ENCODE results near the gene UTS2. TPM values are rescaled to one million over a fixed set of nuclear protein-coding genes. Genes with fewer than 3 reads are reported as not detected.

The UTS2 gene
- total RNA-seq, 1 donor from 2014 or later: not detected

DNA sequence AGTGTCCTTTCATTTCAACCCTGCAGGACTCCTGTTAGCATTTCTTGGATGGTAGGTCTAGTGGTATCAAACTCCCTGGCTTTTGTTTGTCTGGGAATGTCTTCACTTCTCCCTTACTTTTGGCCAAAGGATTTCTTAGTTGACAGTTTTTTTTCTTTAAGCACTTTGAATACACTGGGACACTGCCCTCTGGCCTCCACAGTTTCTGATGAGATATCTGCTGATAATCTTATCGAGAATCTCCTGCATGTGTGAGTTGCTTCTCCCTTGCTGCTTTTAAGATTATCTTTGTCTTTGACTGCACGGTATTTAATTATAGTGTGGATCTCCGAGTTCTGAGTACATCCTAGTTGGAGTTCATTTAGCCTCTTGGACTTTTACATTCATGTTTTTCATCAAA lies 13.3 kb downstream of the UTS2 start:
- H3K9me3 Mint-ChIP-seq (ENCODE audit: unreplicated experiment): peaks cover 19% of the 10 kb centered on the region
- no peak for DNase-seq (ENCODE audit: extremely low spot score, unreplicated experiment)
- H3K27ac Mint-ChIP-seq (ENCODE audit: unreplicated experiment): no peak overlapping the region
- no peak overlapping the region for H3K4me3 Mint-ChIP-seq (ENCODE audit: unreplicated experiment)
- no peak for TF ChIP-seq CTCF (IDR thresholded peaks at IDR 0.05)
- H3K4me1 Mint-ChIP-seq (ENCODE audit: unreplicated experiment): no peaks in the 10 kb centered on the region
- no peaks in the 10 kb centered on the region for H3K27me3 Mint-ChIP-seq (ENCODE audit: unreplicated experiment)
- peaks cover 44% of the 10 kb centered on the region for H3K36me3 Mint-ChIP-seq (ENCODE audit: unreplicated experiment)

DNA sequence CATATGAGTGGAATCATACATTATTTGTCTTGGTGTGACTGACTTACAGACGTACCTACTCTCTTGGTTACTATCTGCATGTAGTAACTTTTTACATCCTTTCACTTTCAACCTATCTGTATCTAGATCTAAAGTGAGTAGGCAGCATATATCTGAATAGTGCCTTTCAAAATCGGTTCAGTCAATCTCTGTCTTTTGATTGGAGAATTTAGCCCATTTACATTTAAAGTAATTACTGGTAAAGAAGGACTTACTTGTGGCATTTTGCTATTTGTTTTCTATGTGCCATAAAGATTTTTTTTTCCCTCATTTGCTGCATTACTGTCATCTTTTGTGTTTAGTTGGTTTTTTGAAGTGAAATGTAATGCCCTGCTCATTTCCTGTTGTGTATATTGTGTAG lies 14.2 kb downstream of the UTS2 start:
- Mint-ChIP-seq H3K27ac (ENCODE audit: unreplicated experiment) (no peak overlapping the region), H3K36me3 (ENCODE audit: unreplicated experiment) (peaks cover 44% of the 10 kb centered on the region), H3K9me3 (ENCODE audit: unreplicated experiment) (peaks cover 19% of the 10 kb centered on the region), H3K4me3 (ENCODE audit: unreplicated experiment) (no peak overlapping the region), H3K4me1 (ENCODE audit: unreplicated experiment) (no peaks in the 10 kb centered on the region), H3K27me3 (ENCODE audit: unreplicated experiment) (no peaks in the 10 kb centered on the region)
- no peak for TF ChIP-seq CTCF (IDR thresholded peaks at IDR 0.05)
- no peak for DNase-seq (ENCODE audit: extremely low spot score, unreplicated experiment)

- TF ChIP-seq CTCF (IDR thresholded peaks at IDR 0.05): no peak
- peaks cover 4% of the 10 kb centered on the region for H3K9me3 Mint-ChIP-seq (ENCODE audit: unreplicated experiment)
- no peaks in the 10 kb centered on the region for H3K27me3 Mint-ChIP-seq (ENCODE audit: unreplicated experiment)
- H3K4me3 Mint-ChIP-seq (ENCODE audit: unreplicated experiment): no peak overlapping the region
- H3K36me3 Mint-ChIP-seq (ENCODE audit: unreplicated experiment): peaks cover 19% of the 10 kb centered on the region
- no peak overlapping the region for H3K27ac Mint-ChIP-seq (ENCODE audit: unreplicated experiment)
- no peaks in the 10 kb centered on the region for H3K4me1 Mint-ChIP-seq (ENCODE audit: unreplicated experiment)
- DNase-seq (ENCODE audit: extremely low spot score, unreplicated experiment): no peak
These were observed 19.8 kb downstream of the UTS2 start for GRCh38 chr1:7833035-7833434.

GRCh38 chr1:7831458-7831857 lies 21.4 kb downstream of the UTS2 start:
- DNase-seq (ENCODE audit: extremely low spot score, unreplicated experiment): no peak
- no peak for TF ChIP-seq CTCF (IDR thresholded peaks at IDR 0.05)
- H3K4me3 Mint-ChIP-seq (ENCODE audit: unreplicated experiment): no peak overlapping the region
- peaks cover 18% of the 10 kb centered on the region for H3K36me3 Mint-ChIP-seq (ENCODE audit: unreplicated experiment)
- H3K27ac Mint-ChIP-seq (ENCODE audit: unreplicated experiment): no peak overlapping the region
- H3K9me3 Mint-ChIP-seq (ENCODE audit: unreplicated experiment): no peaks in the 10 kb centered on the region
- H3K27me3 Mint-ChIP-seq (ENCODE audit: unreplicated experiment): no peaks in the 10 kb centered on the region
- H3K4me1 Mint-ChIP-seq (ENCODE audit: unreplicated experiment): no peaks in the 10 kb centered on the region

DNA sequence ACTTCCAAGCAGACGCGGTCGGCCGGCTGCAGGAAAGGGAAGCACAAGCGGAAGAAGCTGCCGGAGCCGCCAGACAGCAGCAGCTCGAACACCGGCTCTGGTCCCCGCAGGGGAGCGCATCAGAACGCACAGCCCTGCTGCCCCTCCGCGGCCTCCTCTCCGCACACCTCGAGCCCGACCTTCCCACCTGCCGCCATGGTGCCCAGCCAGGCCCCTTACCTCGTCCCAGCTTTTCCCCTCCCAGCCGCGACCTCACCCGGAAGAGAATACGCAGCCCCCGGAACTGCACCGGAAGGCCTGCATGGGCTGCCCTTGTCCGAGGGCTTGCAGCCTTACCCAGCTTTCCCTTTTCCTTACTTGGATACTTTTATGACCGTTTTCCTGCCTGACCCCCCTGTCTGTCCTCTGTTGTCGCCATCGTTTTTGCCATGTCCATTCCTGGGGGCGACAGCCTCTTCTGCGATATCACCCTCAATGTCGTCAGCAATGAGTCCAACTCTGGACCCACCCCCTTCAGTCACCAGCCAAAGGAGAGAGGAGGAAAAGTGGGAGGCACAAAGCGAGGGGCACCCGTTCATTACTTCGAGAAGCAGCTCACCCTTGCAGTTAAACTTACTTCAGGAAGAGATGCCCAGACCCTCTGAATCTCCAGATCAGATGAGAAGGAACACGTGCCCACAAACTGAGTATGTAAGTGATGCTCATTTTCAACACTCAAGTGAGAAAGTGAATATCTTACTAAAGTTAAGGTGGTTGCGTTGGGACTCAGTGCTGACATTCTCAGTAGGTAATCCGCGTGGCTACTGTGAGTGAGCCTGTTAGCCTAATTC lies 25.5 kb downstream of the UTS2 start:
- Mint-ChIP-seq H3K9me3 (ENCODE audit: unreplicated experiment) (no peaks in the 10 kb centered on the region), H3K4me1 (ENCODE audit: unreplicated experiment) (no peaks in the 10 kb centered on the region), H3K36me3 (ENCODE audit: unreplicated experiment) (peaks cover 12% of the 10 kb centered on the region), H3K4me3 (ENCODE audit: unreplicated experiment) (no peak overlapping the region), H3K27me3 (ENCODE audit: unreplicated experiment) (no peaks in the 10 kb centered on the region), H3K27ac (ENCODE audit: unreplicated experiment) (no peak overlapping the region)
- no peak for DNase-seq (ENCODE audit: extremely low spot score, unreplicated experiment)
- TF ChIP-seq CTCF (IDR thresholded peaks at IDR 0.05): no peak
